Neural cell (in vitro differentiated cells): Measurements from ENCODE around the gene SFRP2. TPM values are rescaled to one million over a fixed set of nuclear protein-coding genes. Genes with fewer than 3 reads are reported as not detected.
A peak's percentile ranks its signal among the peaks of the same experiment; 100 is the strongest.

Experiments
- H2AFZ ChIP-seq: fragments of 200-600, 300-800 bp; sonication (generic), shearing (Covaris generic); 2 replicates; pipeline ENCODE4 v1.6.0; 2014; ENCODE audit warnings: low read depth, mild to moderate bottlenecking, antibody characterized with exemption, low read length, moderate library complexity
- H3F3A ChIP-seq: fragments of 200-600 bp; shearing (Covaris generic); 2 replicates; pipeline ENCODE4 v1.6.1; 2016; ENCODE audit warnings: mild to moderate bottlenecking, moderate library complexity, mixed read lengths, antibody characterized with exemption, low read length; ENCODE audit not compliant: insufficient read depth, poor library complexity, severe bottlenecking
- H3K27ac ChIP-seq: fragments of 200-600, 300-800 bp; sonication (generic), shearing (Covaris generic); 2 replicates; pipeline ENCODE4 v1.5.1; 2014; ENCODE audit warnings: mild to moderate bottlenecking, low read length, moderate library complexity
- H3K27me3 ChIP-seq: fragments of 300-800, 200-600 bp; sonication (generic), shearing (Covaris generic); 2 replicates; pipeline ENCODE4 v1.6.0; 2014; ENCODE audit warnings: mild to moderate bottlenecking, low read depth, low read length, moderate library complexity; ENCODE audit not compliant: insufficient read depth
- H3K36me3 ChIP-seq: fragments of 300-800, 200-600 bp; sonication (generic), shearing (Covaris generic); 2 replicates; pipeline ENCODE4 v1.5.1; 2014; ENCODE audit warnings: mild to moderate bottlenecking, antibody characterized with exemption, low read length, moderate library complexity; ENCODE audit not compliant: insufficient read depth
- H3K4me2 ChIP-seq: fragments of 300-800, 200-600 bp; sonication (generic), shearing (Covaris generic); 2 replicates; pipeline ENCODE4 v1.6.0; 2014; ENCODE audit warnings: mild to moderate bottlenecking, low read length
- H3K4me3 ChIP-seq: fragments of 300-800, 200-600 bp; sonication (generic), shearing (Covaris generic); 2 replicates; pipeline ENCODE4 v1.5.1; 2014; ENCODE audit warnings: mild to moderate bottlenecking, low read length, moderate library complexity
- H3K79me2 ChIP-seq: fragments of 200-600 bp; shearing (Covaris generic); replicated peaks from 2 replicates; pipeline ENCODE4 v1.6.0; 2014; ENCODE audit warnings: mild to moderate bottlenecking, low read length, moderate library complexity; ENCODE audit not compliant: insufficient read depth
- H3K9ac ChIP-seq: fragments of 300-800, 200-600 bp; sonication (generic), shearing (Covaris generic); 2 replicates; pipeline ENCODE4 v1.6.1; 2016; ENCODE audit warnings: mild to moderate bottlenecking, low read length, mixed read lengths
- H3K9me2 ChIP-seq: fragments of 200-600 bp; shearing (Covaris generic); 2 replicates; pipeline ENCODE4 v1.6.1; 2016; ENCODE audit warnings: mild to moderate bottlenecking, low read length, mixed read lengths; ENCODE audit not compliant: insufficient read depth
- H3K9me3 ChIP-seq: fragments of 200-600, 300-800 bp; sonication (generic), shearing (Covaris generic); 2 replicates; pipeline ENCODE4 v1.6.1; 2016; ENCODE audit warnings: mild to moderate bottlenecking, mixed run types, low read length, moderate library complexity, mixed read lengths
- H4K20me1 ChIP-seq: fragments of 200-600 bp; shearing (Covaris generic); 2 replicates; pipeline ENCODE4 v1.6.1; 2016; ENCODE audit warnings: mild to moderate bottlenecking, mixed run types; ENCODE audit not compliant: insufficient read depth
- EP300 ChIP-seq: fragments of 450-650 bp; conservative IDR thresholded peaks from 2 replicates; pipeline ENCODE4 v1.6.1; 2014; ENCODE audit warnings: antibody characterized with exemption, mild to moderate bottlenecking, moderate library complexity; ENCODE audit not compliant: poor library complexity, severe bottlenecking
- EZH2 ChIP-seq: fragments of 200-600, 300-800 bp; shearing (Covaris generic), sonication (generic); IDR thresholded peaks from 2 replicates; pipeline ENCODE4 v1.6.1; 2014; ENCODE audit warnings: antibody characterized with exemption, low read length, borderline replicate concordance, mild to moderate bottlenecking; ENCODE audit not compliant: insufficient read depth, poor library complexity, severe bottlenecking
- MXI1 ChIP-seq: fragments of 450-650 bp; conservative IDR thresholded peaks from 2 replicates; pipeline ENCODE4 v1.6.1; 2014; ENCODE audit warnings: antibody characterized with exemption, mild to moderate bottlenecking; ENCODE audit not compliant: poor library complexity, severe bottlenecking
- POLR2AphosphoS5 ChIP-seq: IDR thresholded peaks from 2 replicates; pipeline ENCODE4 v1.6.1; 2012
- RAD21 ChIP-seq: fragments of 450-650 bp; conservative IDR thresholded peaks from 2 replicates; pipeline ENCODE4 v1.6.1; 2014; ENCODE audit warnings: antibody characterized with exemption, mild to moderate bottlenecking, moderate library complexity
- SMC3 ChIP-seq: fragments of 450-650 bp; conservative IDR thresholded peaks from 2 replicates; pipeline ENCODE4 v1.6.1; 2014; ENCODE audit warnings: antibody characterized with exemption, mild to moderate bottlenecking, moderate library complexity; ENCODE audit not compliant: poor library complexity
- TAF1 ChIP-seq: IDR thresholded peaks from 2 replicates; pipeline ENCODE4 v1.6.1; 2012; ENCODE audit warnings: low read depth
- polyA plus RNA-seq: library from polyadenylated mRNA; depleted of rRNA; stranded (reverse); fragments of >200 nt; gene quantifications from 2 replicates; pipeline ENCODE4 v1.2.3, GENCODE V29; 2014
- TF ChIP-seq, protein P1 (sequence below): IDR thresholded peaks from 2 replicates; pipeline ENCODE4 v1.6.1; 2012; ENCODE audit warnings: borderline replicate concordance
- TF ChIP-seq, protein P2 (sequence below): fragments of 450-650 bp; IDR thresholded peaks from 2 replicates; pipeline ENCODE4 v1.5.1; 2014; ENCODE audit warnings: antibody characterized with exemption, mild to moderate bottlenecking, moderate library complexity; ENCODE audit not compliant: poor library complexity, severe bottlenecking

The SFRP2 gene
- polyA plus RNA-seq, 1 donor from 2014 or later = 0.51 TPM

DNA sequence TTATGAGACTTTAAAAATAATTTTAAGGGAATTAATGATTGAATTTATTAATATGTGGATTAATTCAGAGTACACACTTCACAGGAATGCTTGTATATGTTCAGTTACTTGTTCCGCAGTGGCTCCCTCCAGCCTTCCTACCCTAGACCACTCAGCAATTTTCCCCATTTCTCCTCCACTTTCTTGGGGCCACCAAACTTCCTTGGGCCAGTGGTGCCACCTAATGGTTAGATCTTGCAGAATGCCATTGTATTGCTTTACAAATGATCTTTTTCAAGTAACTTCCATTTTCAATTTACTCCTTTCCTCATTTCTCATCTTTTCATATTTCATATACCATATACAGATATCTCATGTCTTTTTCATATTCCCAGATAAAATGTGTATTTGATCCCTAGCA lies 25.5 kb downstream of the SFRP2 start:
- Histone ChIP-seq H3K36me3 (no peaks in the 10 kb centered on the region), H3K9me2 (no peaks in the 10 kb centered on the region), H2AFZ (no peak overlapping the region), H3F3A (no peaks in the 10 kb centered on the region), H3K9ac (no peak overlapping the region), H3K4me3 (no peak overlapping the region), H3K27ac (no peak overlapping the region), H3K4me2 (no peak overlapping the region), H3K9me3 (no peaks in the 10 kb centered on the region), H3K27me3 (no peaks in the 10 kb centered on the region), H4K20me1 (no peaks in the 10 kb centered on the region), H3K79me2 (peaks cover 6% of the 10 kb centered on the region)
- TF ChIP-seq RAD21 = no peak
- no peak for TF ChIP-seq POLR2AphosphoS5
- TF ChIP-seq, protein P1, sequence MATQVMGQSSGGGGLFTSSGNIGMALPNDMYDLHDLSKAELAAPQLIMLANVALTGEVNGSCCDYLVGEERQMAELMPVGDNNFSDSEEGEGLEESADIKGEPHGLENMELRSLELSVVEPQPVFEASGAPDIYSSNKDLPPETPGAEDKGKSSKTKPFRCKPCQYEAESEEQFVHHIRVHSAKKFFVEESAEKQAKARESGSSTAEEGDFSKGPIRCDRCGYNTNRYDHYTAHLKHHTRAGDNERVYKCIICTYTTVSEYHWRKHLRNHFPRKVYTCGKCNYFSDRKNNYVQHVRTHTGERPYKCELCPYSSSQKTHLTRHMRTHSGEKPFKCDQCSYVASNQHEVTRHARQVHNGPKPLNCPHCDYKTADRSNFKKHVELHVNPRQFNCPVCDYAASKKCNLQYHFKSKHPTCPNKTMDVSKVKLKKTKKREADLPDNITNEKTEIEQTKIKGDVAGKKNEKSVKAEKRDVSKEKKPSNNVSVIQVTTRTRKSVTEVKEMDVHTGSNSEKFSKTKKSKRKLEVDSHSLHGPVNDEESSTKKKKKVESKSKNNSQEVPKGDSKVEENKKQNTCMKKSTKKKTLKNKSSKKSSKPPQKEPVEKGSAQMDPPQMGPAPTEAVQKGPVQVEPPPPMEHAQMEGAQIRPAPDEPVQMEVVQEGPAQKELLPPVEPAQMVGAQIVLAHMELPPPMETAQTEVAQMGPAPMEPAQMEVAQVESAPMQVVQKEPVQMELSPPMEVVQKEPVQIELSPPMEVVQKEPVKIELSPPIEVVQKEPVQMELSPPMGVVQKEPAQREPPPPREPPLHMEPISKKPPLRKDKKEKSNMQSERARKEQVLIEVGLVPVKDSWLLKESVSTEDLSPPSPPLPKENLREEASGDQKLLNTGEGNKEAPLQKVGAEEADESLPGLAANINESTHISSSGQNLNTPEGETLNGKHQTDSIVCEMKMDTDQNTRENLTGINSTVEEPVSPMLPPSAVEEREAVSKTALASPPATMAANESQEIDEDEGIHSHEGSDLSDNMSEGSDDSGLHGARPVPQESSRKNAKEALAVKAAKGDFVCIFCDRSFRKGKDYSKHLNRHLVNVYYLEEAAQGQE = no peak
- no peak for TF ChIP-seq MXI1
- no peak for TF ChIP-seq TAF1
- TF ChIP-seq, protein P2, sequence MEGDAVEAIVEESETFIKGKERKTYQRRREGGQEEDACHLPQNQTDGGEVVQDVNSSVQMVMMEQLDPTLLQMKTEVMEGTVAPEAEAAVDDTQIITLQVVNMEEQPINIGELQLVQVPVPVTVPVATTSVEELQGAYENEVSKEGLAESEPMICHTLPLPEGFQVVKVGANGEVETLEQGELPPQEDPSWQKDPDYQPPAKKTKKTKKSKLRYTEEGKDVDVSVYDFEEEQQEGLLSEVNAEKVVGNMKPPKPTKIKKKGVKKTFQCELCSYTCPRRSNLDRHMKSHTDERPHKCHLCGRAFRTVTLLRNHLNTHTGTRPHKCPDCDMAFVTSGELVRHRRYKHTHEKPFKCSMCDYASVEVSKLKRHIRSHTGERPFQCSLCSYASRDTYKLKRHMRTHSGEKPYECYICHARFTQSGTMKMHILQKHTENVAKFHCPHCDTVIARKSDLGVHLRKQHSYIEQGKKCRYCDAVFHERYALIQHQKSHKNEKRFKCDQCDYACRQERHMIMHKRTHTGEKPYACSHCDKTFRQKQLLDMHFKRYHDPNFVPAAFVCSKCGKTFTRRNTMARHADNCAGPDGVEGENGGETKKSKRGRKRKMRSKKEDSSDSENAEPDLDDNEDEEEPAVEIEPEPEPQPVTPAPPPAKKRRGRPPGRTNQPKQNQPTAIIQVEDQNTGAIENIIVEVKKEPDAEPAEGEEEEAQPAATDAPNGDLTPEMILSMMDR = no peak
- TF ChIP-seq EZH2 = no peak
- TF ChIP-seq EP300 = no peak
- TF ChIP-seq SMC3 = no peak

DNA sequence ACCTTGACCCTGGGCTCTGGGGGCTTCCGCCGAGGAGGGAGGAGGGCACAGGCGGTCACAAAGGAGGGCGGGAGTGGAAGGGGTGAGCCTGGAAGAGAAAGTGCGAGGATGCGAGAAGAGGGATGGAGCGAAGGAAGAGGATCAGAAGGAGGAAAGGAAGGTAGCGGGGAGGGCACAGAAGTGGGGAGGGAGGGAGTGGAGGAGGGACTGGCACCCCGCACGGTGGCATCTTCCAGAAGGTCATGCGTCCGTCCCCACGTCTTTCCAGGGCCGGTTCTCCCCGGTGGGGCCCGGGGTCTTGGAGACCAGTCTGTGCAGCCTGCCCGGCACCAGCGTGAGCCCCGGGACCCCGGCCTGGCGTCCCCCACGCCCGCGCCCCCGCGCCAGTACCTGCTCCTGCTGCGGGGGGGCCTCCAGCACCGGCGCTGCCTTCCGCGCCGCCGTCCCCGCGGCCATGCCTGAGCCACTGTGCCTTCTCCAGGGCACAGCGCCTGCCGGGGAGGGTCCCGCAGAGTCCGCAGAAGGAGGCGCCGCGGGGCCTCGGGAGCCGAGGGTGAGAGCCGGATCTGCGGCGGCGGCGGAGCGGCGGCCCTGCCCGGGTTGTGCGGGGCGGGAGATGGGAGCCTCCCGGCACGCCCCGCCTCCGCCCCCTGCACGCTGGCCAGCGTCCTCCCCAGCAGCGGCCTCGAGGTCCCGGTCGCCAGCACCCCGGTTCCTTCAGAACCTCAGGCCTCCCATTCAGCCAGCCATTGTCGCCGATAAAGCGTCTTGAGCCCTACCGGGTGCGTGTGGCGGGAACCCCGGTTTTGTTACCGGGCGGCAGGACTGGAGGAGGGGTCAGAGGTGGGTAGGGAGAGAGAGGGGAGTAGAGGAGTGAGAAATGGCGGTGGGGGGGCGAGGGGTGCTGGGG lies 29.2 kb downstream of the SFRP2 start, which contains the start of gene RNF175:
TSS of gene RNF175 (minus strand) at position 618 of the 910 bp plus-strand sequence. CDS start at position 456, 162 bp downstream.
- peak within 1 kb of the TSS; percentile 69 for H3K9ac ChIP-seq
- H3K27ac ChIP-seq = no peak within 1 kb of the TSS

More for the DNA sequence above, 29.2 kb downstream of the SFRP2 start, which contains the start of gene RNF175:
- Histone ChIP-seq H3K4me2 (peak within 1 kb of the TSS; percentile 75), H4K20me1 (no peaks in the 10 kb centered on the region), H3K27me3 (no peaks in the 10 kb centered on the region), H3K79me2 (peaks cover 6% of the 10 kb centered on the region), H3F3A (no peaks in the 10 kb centered on the region), H3K9me3 (no peaks in the 10 kb centered on the region), H3K36me3 (no peaks in the 10 kb centered on the region), H3K4me3 (peak within 1 kb of the TSS; percentile 71), H3K9me2 (no peaks in the 10 kb centered on the region), H2AFZ (peak within 1 kb of the TSS; percentile 79)
- TF ChIP-seq RAD21 (no peak), MXI1 (peak; percentile 22)
